Measurements from ENCODE around the gene CHMP2A.
"Not testable (repeated sequence)": the region's sequence is repeated elsewhere in the genome, so short reads cannot be mapped to it uniquely, and the experiment has no call there.

CHMP2A gene

DNA sequence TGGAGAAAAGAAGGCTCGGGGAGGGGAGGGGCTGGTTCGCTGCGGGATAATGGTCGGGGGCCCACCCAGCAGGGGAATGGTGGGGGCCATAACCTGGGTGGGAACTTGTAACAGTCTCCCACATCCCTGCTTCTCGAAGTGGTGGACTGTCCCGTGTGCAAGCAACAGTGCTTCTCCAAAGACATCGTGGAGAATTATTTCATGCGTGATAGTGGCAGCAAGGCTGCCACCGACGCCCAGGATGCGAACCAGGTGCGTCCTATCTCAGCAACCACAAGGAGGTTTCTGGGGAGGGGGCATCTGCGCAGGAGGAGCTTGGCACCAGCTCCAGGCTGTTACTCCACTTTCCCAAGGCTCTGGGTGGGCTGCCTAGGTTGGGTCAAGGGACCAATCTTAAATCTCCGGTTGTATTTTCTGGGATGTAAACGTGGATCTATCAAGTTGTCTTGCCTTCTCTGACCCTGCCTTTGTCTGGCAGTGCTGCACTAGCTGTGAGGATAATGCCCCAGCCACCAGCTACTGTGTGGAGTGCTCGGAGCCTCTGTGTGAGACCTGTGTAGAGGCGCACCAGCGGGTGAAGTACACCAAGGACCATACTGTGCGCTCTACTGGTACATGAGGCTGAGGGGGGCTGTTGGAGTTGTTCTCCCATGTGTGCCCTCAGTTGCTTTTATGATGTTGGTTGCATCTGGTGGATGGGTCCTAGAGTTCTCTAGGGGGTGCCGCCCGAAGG, 9.5 kb downstream of the CHMP2A start:
- TF ChIP-seq, protein P1, sequence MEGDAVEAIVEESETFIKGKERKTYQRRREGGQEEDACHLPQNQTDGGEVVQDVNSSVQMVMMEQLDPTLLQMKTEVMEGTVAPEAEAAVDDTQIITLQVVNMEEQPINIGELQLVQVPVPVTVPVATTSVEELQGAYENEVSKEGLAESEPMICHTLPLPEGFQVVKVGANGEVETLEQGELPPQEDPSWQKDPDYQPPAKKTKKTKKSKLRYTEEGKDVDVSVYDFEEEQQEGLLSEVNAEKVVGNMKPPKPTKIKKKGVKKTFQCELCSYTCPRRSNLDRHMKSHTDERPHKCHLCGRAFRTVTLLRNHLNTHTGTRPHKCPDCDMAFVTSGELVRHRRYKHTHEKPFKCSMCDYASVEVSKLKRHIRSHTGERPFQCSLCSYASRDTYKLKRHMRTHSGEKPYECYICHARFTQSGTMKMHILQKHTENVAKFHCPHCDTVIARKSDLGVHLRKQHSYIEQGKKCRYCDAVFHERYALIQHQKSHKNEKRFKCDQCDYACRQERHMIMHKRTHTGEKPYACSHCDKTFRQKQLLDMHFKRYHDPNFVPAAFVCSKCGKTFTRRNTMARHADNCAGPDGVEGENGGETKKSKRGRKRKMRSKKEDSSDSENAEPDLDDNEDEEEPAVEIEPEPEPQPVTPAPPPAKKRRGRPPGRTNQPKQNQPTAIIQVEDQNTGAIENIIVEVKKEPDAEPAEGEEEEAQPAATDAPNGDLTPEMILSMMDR (conservative IDR thresholded peaks at IDR 0.05; ENCODE audit: low read depth, low read length): no peak
- no peak overlapping the region for H2AFZ ChIP-seq (ENCODE audit: low read depth)
- H3K79me2 ChIP-seq (ENCODE audit: insufficient read depth, low read depth): peaks cover 49% of the 10 kb centered on the region
- H4K20me1 ChIP-seq (ENCODE audit: insufficient read depth): peaks cover 27% of the 10 kb centered on the region
- H3K27me3 ChIP-seq (ENCODE audit: insufficient read depth, low read depth): no peaks in the 10 kb centered on the region; the same call in 1 of the 2 replicates
- peak overlapping the region; percentile 95 for H3K4me2 ChIP-seq
- H3K27ac ChIP-seq: peak overlapping the region; percentile 40
- H3K4me1 ChIP-seq (ENCODE audit: low read depth, poor library complexity, severe bottlenecking): peaks cover 11% of the 10 kb centered on the region
- peak overlapping the region; percentile 21 for H3K4me3 ChIP-seq (IDR thresholded peaks at IDR 0.05; ENCODE audit: insufficient read depth, low read depth, low read length)
- peak overlapping the region; percentile 62; the same call in 1 of the 2 replicates for H3K9ac ChIP-seq
- H3K36me3 ChIP-seq (ENCODE audit: insufficient read depth): peaks cover 16% of the 10 kb centered on the region; the same call in 1 of the 2 replicates

DNA sequence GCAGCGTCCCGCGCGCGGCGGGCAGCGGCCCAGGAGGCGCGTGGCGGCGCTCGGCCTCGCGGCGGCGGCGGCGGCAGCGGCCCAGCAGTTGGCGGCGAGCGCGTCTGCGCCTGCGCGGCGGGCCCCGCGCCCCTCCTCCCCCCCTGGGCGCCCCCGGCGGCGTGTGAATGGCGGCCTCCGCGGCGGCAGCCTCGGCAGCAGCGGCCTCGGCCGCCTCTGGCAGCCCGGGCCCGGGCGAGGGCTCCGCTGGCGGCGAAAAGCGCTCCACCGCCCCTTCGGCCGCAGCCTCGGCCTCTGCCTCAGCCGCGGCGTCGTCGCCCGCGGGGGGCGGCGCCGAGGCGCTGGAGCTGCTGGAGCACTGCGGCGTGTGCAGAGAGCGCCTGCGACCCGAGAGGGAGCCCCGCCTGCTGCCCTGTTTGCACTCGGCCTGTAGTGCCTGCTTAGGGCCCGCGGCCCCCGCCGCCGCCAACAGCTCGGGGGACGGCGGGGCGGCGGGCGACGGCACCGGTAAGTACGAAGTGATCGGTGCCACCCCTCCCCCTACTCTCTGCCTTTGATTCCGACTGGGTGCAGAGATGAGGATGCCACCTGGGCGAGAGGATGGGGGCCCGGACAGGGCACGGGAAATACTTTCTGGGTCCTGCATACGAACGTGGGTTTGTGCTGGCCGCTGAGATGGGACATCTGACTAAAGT, 10.2 kb downstream of the CHMP2A start:
- peak overlapping the region; percentile 95 for H3K4me2 ChIP-seq
- no peak overlapping the region for H2AFZ ChIP-seq (ENCODE audit: low read depth)
- peak overlapping the region; percentile 77; the same call in 1 of the 2 replicates for H3K9ac ChIP-seq
- peaks cover 9% of the 10 kb centered on the region; the same call in 1 of the 2 replicates for H3K36me3 ChIP-seq (ENCODE audit: insufficient read depth)
- H3K27me3 ChIP-seq (ENCODE audit: insufficient read depth, low read depth): no peaks in the 10 kb centered on the region; the same call in 1 of the 2 replicates
- peaks cover 49% of the 10 kb centered on the region for H3K79me2 ChIP-seq (ENCODE audit: insufficient read depth, low read depth)
- TF ChIP-seq, protein P1 (conservative IDR thresholded peaks at IDR 0.05; ENCODE audit: low read depth, low read length): no peak
- peak overlapping the region; percentile 69 for H3K27ac ChIP-seq
- peak overlapping the region; percentile 21 for H3K4me3 ChIP-seq (IDR thresholded peaks at IDR 0.05; ENCODE audit: insufficient read depth, low read depth, low read length)
- H3K4me1 ChIP-seq (ENCODE audit: low read depth, poor library complexity, severe bottlenecking): peaks cover 11% of the 10 kb centered on the region
- H4K20me1 ChIP-seq (ENCODE audit: insufficient read depth): peaks cover 27% of the 10 kb centered on the region

DNA sequence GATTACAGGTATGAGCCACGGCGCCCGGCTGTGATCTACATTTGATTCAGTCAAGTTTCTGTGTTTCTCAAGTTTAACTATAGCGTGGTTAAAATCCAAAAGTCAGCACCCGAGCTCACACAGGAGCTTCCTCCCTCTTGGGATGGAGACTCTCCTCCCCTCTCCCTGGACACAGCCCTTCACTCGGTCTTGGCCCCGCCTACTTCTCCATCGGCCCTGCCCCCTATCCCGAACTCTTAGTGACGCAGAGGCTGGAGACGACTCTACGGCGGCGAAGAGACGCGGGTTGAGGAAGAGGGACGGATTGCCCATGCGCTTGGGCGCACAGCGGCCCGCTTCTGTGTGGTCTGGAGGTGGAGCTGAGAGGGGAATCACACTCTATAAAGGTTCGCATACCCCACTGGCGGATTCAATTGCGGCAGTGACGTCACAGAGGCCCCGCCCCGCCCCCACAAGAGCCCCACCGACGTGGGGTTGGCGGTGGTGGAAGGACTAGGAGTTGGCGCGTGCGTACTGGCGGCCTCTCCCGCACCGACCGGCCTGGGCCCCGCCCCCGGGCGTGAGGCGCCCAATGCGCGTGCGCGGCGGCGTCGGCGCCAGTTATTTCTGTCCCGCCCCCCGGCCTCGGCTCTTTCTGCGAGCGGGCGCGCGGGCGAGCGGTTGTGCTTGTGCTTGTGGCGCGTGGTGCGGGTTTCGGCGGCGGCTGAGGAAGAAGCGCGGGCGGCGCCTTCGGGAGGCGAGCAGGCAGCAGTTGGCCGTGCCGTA, 10.9 kb downstream of the CHMP2A start, which contains the start of gene TRIM28:
TRIM28 (plus strand) TSS at position 239 of the 765 bp plus-strand sequence. CDS start 694 bp downstream, outside the sequence.
- H3K9ac ChIP-seq: peak within 1 kb of the TSS; percentile 77; the same call in 1 of the 2 replicates
- H3K36me3 ChIP-seq (ENCODE audit: insufficient read depth): peaks cover 7% of the 10 kb centered on the region; the same call in 1 of the 2 replicates
- no peaks in the 10 kb centered on the region; the same call in 1 of the 2 replicates for H3K27me3 ChIP-seq (ENCODE audit: insufficient read depth, low read depth)
- H2AFZ ChIP-seq (ENCODE audit: low read depth): peak within 1 kb of the TSS; percentile 54
- H3K4me3 ChIP-seq (IDR thresholded peaks at IDR 0.05; ENCODE audit: insufficient read depth, low read depth, low read length): peak within 1 kb of the TSS; percentile 21
- H3K27ac ChIP-seq: peak within 1 kb of the TSS; percentile 69
- peaks cover 27% of the 10 kb centered on the region for H4K20me1 ChIP-seq (ENCODE audit: insufficient read depth)
- TF ChIP-seq, protein P1 (conservative IDR thresholded peaks at IDR 0.05; ENCODE audit: low read depth, low read length): no peak
- peaks cover 11% of the 10 kb centered on the region for H3K4me1 ChIP-seq (ENCODE audit: low read depth, poor library complexity, severe bottlenecking)
- peak within 1 kb of the TSS; percentile 95 for H3K4me2 ChIP-seq
- H3K79me2 ChIP-seq (ENCODE audit: insufficient read depth, low read depth): peaks cover 42% of the 10 kb centered on the region

DNA sequence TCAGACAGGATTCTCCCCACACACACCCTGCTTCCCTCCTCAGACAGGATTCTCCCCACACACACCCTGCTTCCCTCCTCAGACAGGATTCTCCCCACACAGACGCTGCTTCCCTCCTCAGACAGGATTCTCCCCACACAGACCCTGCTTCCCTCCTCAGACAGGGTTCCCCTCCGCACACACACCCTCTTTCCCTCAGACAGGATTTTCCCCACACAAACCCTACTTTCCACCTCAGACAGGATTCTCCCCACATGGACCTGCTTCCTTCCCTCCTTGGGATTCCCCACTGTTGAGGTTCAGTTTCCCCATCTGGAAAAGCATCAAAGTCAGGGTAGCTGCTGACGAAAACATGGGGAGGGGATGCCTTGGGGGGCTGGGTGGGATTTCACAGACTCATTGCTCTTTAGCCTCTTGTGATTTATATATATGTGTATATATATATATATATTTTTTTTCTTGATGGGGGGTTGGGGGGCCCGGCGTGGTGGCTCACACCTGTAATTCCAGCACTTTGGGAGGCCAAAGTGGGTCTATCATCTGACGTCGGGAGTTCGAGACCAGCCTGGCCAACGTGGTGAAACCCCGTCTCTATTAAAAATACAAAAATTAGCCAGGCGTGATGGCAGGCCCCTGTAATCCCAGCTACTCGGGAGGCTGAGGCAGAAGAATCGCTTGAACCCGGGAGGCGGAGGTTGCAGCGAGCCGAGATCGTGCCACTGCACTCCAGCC, 12.1 kb downstream of the CHMP2A start:
- Histone ChIP-seq H3K4me1 (ENCODE audit: low read depth, poor library complexity, severe bottlenecking) (peaks cover 11% of the 10 kb centered on the region), H4K20me1 (ENCODE audit: insufficient read depth) (peaks cover 21% of the 10 kb centered on the region), H3K79me2 (ENCODE audit: insufficient read depth, low read depth) (peaks cover 32% of the 10 kb centered on the region)
- H2AFZ ChIP-seq (ENCODE audit: low read depth); H3K27me3 ChIP-seq (ENCODE audit: insufficient read depth, low read depth); H3K9ac ChIP-seq; H3K4me3 ChIP-seq (IDR thresholded peaks at IDR 0.05; ENCODE audit: insufficient read depth, low read depth, low read length); H3K4me2 ChIP-seq; H3K27ac ChIP-seq; H3K36me3 ChIP-seq (ENCODE audit: insufficient read depth): not testable (repeated sequence)

DNA sequence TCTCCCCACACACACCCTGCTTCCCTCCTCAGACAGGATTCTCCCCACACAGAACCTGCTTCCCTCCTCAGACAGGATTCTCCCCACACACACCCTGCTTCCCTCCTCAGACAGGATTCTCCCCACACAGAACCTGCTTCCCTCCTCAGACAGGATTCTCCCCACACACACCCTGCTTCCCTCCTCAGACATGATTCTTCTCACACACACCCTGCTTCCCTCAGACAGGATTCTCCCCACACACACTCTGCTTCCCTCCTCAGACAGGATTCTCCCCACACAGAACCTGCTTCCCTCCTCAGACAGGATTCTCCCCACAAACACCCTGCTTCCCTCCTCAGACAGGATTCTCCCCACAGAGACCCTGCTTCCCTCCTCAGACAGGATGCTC, 15.7 kb downstream of the CHMP2A start:
- not testable (repeated sequence) for H3K27ac ChIP-seq; H2AFZ ChIP-seq (ENCODE audit: low read depth); H3K36me3 ChIP-seq (ENCODE audit: insufficient read depth); H3K79me2 ChIP-seq (ENCODE audit: insufficient read depth, low read depth); H3K9ac ChIP-seq; H3K4me1 ChIP-seq (ENCODE audit: low read depth, poor library complexity, severe bottlenecking); H3K4me3 ChIP-seq (IDR thresholded peaks at IDR 0.05; ENCODE audit: insufficient read depth, low read depth, low read length); H3K4me2 ChIP-seq; H4K20me1 ChIP-seq (ENCODE audit: insufficient read depth); H3K27me3 ChIP-seq (ENCODE audit: insufficient read depth, low read depth)

Measured in KMS-11 (cell line).